ENCODE measurements around the gene C2CD3.

DNA sequence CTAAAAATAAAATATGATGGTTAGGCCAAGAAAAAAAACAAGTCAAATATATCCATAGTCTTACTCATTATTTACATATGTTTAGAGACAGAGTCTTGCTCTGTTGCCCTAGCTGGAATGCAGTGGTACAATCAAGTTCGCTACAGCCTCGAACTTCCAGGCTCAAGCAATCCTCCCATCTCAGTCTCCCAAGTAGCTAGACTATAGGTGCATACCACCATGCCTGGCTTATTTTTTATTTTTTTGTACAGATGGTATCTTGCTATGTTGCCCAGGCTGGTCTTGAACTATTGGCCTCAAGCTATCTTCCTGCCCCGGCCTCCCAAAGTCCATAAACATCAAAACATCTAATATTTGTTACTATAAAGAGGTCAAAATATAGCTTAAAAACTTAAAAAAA, 36.1 kb downstream of the C2CD3 start:
- TF ChIP-seq POLR2A (IDR thresholded peaks at IDR 0.05) = no peak
- TF ChIP-seq, protein P1, sequence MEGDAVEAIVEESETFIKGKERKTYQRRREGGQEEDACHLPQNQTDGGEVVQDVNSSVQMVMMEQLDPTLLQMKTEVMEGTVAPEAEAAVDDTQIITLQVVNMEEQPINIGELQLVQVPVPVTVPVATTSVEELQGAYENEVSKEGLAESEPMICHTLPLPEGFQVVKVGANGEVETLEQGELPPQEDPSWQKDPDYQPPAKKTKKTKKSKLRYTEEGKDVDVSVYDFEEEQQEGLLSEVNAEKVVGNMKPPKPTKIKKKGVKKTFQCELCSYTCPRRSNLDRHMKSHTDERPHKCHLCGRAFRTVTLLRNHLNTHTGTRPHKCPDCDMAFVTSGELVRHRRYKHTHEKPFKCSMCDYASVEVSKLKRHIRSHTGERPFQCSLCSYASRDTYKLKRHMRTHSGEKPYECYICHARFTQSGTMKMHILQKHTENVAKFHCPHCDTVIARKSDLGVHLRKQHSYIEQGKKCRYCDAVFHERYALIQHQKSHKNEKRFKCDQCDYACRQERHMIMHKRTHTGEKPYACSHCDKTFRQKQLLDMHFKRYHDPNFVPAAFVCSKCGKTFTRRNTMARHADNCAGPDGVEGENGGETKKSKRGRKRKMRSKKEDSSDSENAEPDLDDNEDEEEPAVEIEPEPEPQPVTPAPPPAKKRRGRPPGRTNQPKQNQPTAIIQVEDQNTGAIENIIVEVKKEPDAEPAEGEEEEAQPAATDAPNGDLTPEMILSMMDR (IDR thresholded peaks at IDR 0.05) = no peak

All from tibial nerve (tissue), 3 donors.